Measurements from ENCODE around the gene DIABLO. TPM values are rescaled to one million over a fixed set of nuclear protein-coding genes. Genes with fewer than 3 reads are reported as not detected.

Gene DIABLO
- total and polyA plus RNA-seq, 9 of the 15 experiments (the other 6 are each of a cell fraction or from before 2014, with no cell fraction given), result 37.3 to 101 (median 80.1) TPM

DNA sequence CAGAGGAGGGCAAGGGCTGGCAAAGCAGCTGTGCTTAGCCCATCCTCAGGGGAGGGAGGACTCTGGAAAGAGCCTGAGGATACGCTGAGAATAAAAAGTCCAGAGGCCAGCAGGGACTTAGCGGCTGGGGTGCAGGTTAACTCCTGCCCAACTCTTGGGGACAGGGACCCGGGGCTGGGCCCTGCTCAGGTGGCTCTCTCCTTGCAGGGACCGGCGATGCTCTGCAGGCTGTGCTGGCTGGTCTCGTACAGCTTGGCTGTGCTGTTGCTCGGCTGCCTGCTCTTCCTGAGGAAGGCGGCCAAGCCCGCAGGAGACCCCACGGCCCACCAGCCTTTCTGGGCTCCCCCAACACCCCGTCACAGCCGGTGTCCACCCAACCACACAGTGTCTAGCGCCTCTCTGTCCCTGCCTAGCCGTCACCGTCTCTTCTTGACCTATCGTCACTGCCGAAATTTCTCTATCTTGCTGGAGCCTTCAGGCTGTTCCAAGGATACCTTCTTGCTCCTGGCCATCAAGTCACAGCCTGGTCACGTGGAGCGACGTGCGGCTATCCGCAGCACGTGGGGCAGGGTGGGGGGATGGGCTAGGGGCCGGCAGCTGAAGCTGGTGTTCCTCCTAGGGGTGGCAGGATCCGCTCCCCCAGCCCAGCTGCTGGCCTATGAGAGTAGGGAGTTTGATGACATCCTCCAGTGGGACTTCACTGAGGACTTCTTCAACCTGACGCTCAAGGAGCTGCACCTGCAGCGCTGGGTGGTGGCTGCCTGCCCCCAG, 19.6 kb downstream of the DIABLO start (continued):
- TF ChIP-seq, protein P1, sequence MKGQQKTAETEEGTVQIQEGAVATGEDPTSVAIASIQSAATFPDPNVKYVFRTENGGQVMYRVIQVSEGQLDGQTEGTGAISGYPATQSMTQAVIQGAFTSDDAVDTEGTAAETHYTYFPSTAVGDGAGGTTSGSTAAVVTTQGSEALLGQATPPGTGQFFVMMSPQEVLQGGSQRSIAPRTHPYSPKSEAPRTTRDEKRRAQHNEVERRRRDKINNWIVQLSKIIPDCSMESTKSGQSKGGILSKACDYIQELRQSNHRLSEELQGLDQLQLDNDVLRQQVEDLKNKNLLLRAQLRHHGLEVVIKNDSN (CRISPR knock-in tag; IDR thresholded peaks at IDR 0.05), result peak; percentile 74
- TF ChIP-seq, protein P2, sequence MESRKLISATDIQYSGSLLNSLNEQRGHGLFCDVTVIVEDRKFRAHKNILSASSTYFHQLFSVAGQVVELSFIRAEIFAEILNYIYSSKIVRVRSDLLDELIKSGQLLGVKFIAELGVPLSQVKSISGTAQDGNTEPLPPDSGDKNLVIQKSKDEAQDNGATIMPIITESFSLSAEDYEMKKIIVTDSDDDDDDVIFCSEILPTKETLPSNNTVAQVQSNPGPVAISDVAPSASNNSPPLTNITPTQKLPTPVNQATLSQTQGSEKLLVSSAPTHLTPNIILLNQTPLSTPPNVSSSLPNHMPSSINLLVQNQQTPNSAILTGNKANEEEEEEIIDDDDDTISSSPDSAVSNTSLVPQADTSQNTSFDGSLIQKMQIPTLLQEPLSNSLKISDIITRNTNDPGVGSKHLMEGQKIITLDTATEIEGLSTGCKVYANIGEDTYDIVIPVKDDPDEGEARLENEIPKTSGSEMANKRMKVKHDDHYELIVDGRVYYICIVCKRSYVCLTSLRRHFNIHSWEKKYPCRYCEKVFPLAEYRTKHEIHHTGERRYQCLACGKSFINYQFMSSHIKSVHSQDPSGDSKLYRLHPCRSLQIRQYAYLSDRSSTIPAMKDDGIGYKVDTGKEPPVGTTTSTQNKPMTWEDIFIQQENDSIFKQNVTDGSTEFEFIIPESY (CRISPR knock-in tag; IDR thresholded peaks at IDR 0.05), result 0 out of 2 replicates have a peak, but pooled peaks have one; percentile 69
- TF ChIP-seq POLR2A (conservative IDR thresholded peaks at IDR 0.05) (peak; percentile 58), CREBBP (IDR thresholded peaks at IDR 0.05; ENCODE audit: low read depth, low read length) (no peak), ZNF140 (CRISPR knock-in tag; IDR thresholded peaks at IDR 0.05) (no peak), SUPT5H (IDR thresholded peaks at IDR 0.05) (peak; percentile 75), MIER1 (IDR thresholded peaks at IDR 0.05; ENCODE audit: low read depth) (no peak), CUX1 (CRISPR knock-in tag; IDR thresholded peaks at IDR 0.05) (no peak), ZBTB7A (IDR thresholded peaks at IDR 0.05; ENCODE audit: borderline replicate concordance, control insufficient read depth, low read depth, low read length) (peak; percentile 43; the same call in 1 of the 2 replicates), RAD51 (IDR thresholded peaks at IDR 0.05; ENCODE audit: borderline replicate concordance, low read depth) (peak; percentile 58; the same call in 1 of the 2 replicates), ZFP91 (CRISPR knock-in tag; IDR thresholded peaks at IDR 0.05) (no peak), MITF (IDR thresholded peaks at IDR 0.05) (no peak), MYC (IDR thresholded peaks at IDR 0.05; ENCODE audit: low read depth, low read length) (peak; percentile 22; the same call in 1 of the 2 replicates), MYC (CRISPR knock-in tag; IDR thresholded peaks at IDR 0.05; ENCODE audit: borderline replicate concordance, low read depth) (no peak)
- TF ChIP-seq, protein P3, sequence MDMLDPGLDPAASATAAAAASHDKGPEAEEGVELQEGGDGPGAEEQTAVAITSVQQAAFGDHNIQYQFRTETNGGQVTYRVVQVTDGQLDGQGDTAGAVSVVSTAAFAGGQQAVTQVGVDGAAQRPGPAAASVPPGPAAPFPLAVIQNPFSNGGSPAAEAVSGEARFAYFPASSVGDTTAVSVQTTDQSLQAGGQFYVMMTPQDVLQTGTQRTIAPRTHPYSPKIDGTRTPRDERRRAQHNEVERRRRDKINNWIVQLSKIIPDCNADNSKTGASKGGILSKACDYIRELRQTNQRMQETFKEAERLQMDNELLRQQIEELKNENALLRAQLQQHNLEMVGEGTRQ (CRISPR knock-in tag; IDR thresholded peaks at IDR 0.05), result peak; percentile 73
